Loucy (cell line): ENCODE results near the gene NLRP6.

Experiments used
- H2AFZ ChIP-seq: fragments of 200-600 bp; sonication (generic); 2 replicates; pipeline ENCODE4 v1.6.0; 2016; ENCODE audit warnings: antibody characterized with exemption, mild to moderate bottlenecking, low read length, moderate library complexity
- H3F3A ChIP-seq: fragments of 200-600 bp; 2 replicates; pipeline ENCODE4 v1.6.0; 2016; ENCODE audit warnings: antibody characterized with exemption, low read depth, mild to moderate bottlenecking
- H3K27me3 ChIP-seq: fragments of 200-600 bp; sonication (generic); 2 replicates; pipeline ENCODE4 v1.6.1; 2014; ENCODE audit warnings: low read length, mild to moderate bottlenecking; ENCODE audit not compliant: insufficient read depth, poor library complexity, severe bottlenecking
- H3K36me3 ChIP-seq: fragments of 200-600 bp; sonication (generic); 2 replicates; pipeline ENCODE4 v1.6.1; 2016; ENCODE audit warnings: low read length; ENCODE audit not compliant: insufficient read depth
- H3K4me1 ChIP-seq: fragments of 200-600 bp; sonication (generic); 2 replicates; pipeline ENCODE4 v1.5.1; 2014; ENCODE audit warnings: low read length, mild to moderate bottlenecking; ENCODE audit not compliant: insufficient read depth, poor library complexity, severe bottlenecking
- H3K4me2 ChIP-seq: fragments of 200-600 bp; sonication (generic); 2 replicates; pipeline ENCODE4 v1.6.0; 2014; ENCODE audit warnings: antibody characterized with exemption, low read length, low read depth, mild to moderate bottlenecking; ENCODE audit not compliant: poor library complexity, severe bottlenecking
- H3K4me3 ChIP-seq: fragments of 200-600 bp; sonication (generic); 2 replicates; pipeline ENCODE4 v1.5.1; 2014; ENCODE audit warnings: low read length, mild to moderate bottlenecking, mixed read lengths; ENCODE audit not compliant: poor library complexity, severe bottlenecking
- H3K79me2 ChIP-seq: fragments of 200-600 bp; sonication (generic); 2 replicates; pipeline ENCODE4 v1.6.1; 2014; ENCODE audit warnings: low read length; ENCODE audit not compliant: insufficient read depth
- H3K9ac ChIP-seq: fragments of 200-600 bp; sonication (generic); 2 replicates; pipeline ENCODE4 v1.6.0; 2014; ENCODE audit warnings: mild to moderate bottlenecking, low read depth, low read length, moderate library complexity; ENCODE audit not compliant: poor library complexity, severe bottlenecking
- H3K9me2 ChIP-seq: fragments of 200-600 bp; sonication (generic); replicated peaks from 2 replicates; pipeline ENCODE4 v1.6.1; 2016; ENCODE audit warnings: low read depth, low read length, mixed read lengths
- H3K9me3 ChIP-seq: fragments of 200-600 bp; sonication (generic); 2 replicates; pipeline ENCODE4 v1.6.1; 2014; ENCODE audit warnings: mild to moderate bottlenecking, antibody characterized with exemption, low read length, low read depth; ENCODE audit not compliant: insufficient read depth
- H4K20me1 ChIP-seq: fragments of 200-600 bp; sonication (generic); 2 replicates; pipeline ENCODE4 v1.6.0; 2014; ENCODE audit warnings: antibody characterized with exemption, low read length, mild to moderate bottlenecking; ENCODE audit not compliant: insufficient read depth, poor library complexity, severe bottlenecking
- EZH2phosphoT487 ChIP-seq: fragments of 200-600 bp; IDR thresholded peaks from 2 replicates; pipeline ENCODE4 v1.6.1; 2018; ENCODE audit warnings: antibody characterized with exemption, mild to moderate bottlenecking, moderate library complexity, borderline replicate concordance
- TF ChIP-seq, protein P1 (sequence below): fragments of 200-600 bp; sonication (generic); conservative IDR thresholded peaks from 2 replicates; pipeline ENCODE4 v1.5.1; 2014; ENCODE audit warnings: mild to moderate bottlenecking, antibody characterized with exemption, low read length

The NLRP6 gene

DNA sequence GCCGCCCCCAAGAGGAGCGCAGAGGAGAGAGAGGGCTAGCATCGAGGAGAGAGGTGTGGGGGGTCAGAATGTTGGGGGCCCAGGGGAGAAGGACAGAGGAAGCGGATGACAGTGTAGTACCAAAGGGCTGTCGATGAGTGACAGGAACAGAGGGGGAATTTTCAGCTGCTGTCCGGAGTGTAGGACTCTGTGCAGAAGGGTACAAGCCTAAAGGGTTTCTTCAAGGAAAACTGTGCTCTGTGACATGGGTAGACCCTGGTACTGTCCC lies 5.3 kb upstream of the NLRP6 start:
- Histone ChIP-seq H3K27me3 (no peaks in the 10 kb centered on the region), H3K36me3 (no peaks in the 10 kb centered on the region), H3K4me2 (no peak overlapping the region), H3K9ac (no peak overlapping the region), H3K9me3 (no peaks in the 10 kb centered on the region), H3K4me1 (peaks cover 19% of the 10 kb centered on the region), H4K20me1 (no peaks in the 10 kb centered on the region), H3K9me2 (no peaks in the 10 kb centered on the region), H3K4me3 (no peak overlapping the region), H3F3A (peaks cover 5% of the 10 kb centered on the region; the same call in 1 of the 2 replicates), H2AFZ (no peak overlapping the region), H3K79me2 (peaks cover 5% of the 10 kb centered on the region; the same call in 1 of the 2 replicates)
- no peak for TF ChIP-seq EZH2phosphoT487
- TF ChIP-seq, protein P1, sequence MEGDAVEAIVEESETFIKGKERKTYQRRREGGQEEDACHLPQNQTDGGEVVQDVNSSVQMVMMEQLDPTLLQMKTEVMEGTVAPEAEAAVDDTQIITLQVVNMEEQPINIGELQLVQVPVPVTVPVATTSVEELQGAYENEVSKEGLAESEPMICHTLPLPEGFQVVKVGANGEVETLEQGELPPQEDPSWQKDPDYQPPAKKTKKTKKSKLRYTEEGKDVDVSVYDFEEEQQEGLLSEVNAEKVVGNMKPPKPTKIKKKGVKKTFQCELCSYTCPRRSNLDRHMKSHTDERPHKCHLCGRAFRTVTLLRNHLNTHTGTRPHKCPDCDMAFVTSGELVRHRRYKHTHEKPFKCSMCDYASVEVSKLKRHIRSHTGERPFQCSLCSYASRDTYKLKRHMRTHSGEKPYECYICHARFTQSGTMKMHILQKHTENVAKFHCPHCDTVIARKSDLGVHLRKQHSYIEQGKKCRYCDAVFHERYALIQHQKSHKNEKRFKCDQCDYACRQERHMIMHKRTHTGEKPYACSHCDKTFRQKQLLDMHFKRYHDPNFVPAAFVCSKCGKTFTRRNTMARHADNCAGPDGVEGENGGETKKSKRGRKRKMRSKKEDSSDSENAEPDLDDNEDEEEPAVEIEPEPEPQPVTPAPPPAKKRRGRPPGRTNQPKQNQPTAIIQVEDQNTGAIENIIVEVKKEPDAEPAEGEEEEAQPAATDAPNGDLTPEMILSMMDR: no peak

DNA sequence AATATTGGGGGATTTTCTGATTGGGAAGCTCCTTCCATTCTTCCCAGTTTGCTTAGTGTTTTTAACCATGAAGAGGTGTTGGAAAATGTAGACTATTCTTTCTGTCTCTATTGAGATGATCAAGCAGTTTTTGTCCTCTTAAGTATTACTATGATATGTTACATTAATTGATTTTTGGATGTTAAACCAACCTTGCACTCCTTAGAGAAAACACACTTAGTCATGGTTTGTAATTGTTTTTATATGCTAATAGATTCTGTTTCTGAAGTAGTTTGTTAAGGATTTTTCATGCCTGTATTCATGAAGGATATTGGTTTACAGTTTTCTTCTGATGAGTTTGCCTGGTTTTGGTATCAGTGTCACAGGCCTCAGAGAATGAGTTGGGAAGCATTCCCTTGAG lies 2.0 kb upstream of the NLRP6 start:
- TF ChIP-seq, protein P1: no peak
- no peak for TF ChIP-seq EZH2phosphoT487
- Histone ChIP-seq H3K27me3 (no peaks in the 10 kb centered on the region), H3F3A (no peaks in the 10 kb centered on the region), H3K36me3 (no peaks in the 10 kb centered on the region), H3K9me2 (no peaks in the 10 kb centered on the region), H3K9ac (no peak overlapping the region), H2AFZ (no peak overlapping the region), H3K79me2 (no peaks in the 10 kb centered on the region), H3K4me2 (no peak overlapping the region), H3K4me3 (no peak overlapping the region), H3K4me1 (no peaks in the 10 kb centered on the region), H3K9me3 (no peaks in the 10 kb centered on the region), H4K20me1 (no peaks in the 10 kb centered on the region)

DNA sequence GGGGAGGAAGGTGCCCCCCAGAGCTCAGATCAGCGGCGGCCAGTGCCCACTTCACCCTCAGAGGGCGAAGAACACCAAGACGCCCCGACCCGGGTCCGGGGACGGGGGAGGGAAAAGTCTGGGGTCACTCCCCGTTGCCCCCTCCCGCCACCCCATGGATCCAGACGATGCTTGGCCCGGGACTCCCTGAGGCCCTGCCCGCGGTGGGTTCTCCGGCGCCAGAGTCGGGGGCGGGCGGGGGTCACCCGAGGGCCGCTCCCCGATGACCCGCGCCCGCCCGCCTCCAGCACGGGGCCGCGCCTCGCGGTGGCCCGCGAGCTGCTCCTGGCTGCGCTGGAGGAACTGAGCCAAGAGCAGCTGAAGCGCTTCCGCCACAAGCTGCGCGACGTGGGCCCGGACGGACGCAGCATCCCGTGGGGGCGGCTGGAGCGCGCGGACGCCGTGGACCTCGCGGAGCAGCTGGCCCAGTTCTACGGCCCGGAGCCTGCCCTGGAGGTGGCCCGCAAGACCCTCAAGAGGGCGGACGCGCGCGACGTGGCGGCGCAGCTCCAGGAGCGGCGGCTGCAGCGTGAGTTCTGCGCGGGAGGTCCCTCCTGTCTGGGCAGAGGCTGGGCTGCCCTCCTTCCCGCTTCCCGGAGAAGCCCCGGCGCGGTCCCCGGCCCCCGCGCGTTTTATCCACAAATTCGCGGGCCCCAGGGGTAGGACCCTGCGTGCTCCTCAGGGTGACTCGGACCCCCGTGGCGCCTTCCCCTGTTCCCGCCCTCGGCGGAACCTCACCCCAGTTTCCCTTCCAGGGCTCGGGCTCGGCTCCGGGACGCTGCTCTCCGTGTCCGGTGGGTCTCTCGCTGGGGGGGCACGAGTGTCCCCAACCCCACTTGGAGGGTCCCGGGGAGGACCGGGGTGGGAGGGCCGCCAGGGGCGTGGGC lies 1.1 kb downstream of the NLRP6 start:
- Histone ChIP-seq H3K27me3 (no peaks in the 10 kb centered on the region), H3K9ac (no peak overlapping the region), H3K4me1 (peaks cover 10% of the 10 kb centered on the region), H3K79me2 (no peaks in the 10 kb centered on the region), H3K4me2 (no peak overlapping the region), H4K20me1 (no peaks in the 10 kb centered on the region), H3K36me3 (no peaks in the 10 kb centered on the region), H3K9me3 (no peaks in the 10 kb centered on the region), H3F3A (no peaks in the 10 kb centered on the region), H3K4me3 (no peak overlapping the region), H2AFZ (no peak overlapping the region), H3K9me2 (no peaks in the 10 kb centered on the region)
- TF ChIP-seq, protein P1: no peak
- TF ChIP-seq EZH2phosphoT487: no peak
